Choroid plexus epithelial cell (primary cell): ENCODE results near the gene ENAM.

ENCODE experiments used
- DNase-seq: peaks from one replicate; pipeline ENCODE4 v3.0.0-alpha.2; 2010; ENCODE audit warnings: low read depth
- H3K4me3 ChIP-seq: 2 replicates; pipeline ENCODE4 v1.5.1; 2011; ENCODE audit warnings: low read depth, mild to moderate bottlenecking, control low read depth, low read length, moderate library complexity
- TF ChIP-seq, protein P1 (sequence below): conservative IDR thresholded peaks from 2 replicates; pipeline ENCODE4 v1.5.1; 2011; ENCODE audit warnings: low read depth, mild to moderate bottlenecking, control low read depth, inconsistent platforms, low read length, moderate library complexity

The ENAM gene, protein sequence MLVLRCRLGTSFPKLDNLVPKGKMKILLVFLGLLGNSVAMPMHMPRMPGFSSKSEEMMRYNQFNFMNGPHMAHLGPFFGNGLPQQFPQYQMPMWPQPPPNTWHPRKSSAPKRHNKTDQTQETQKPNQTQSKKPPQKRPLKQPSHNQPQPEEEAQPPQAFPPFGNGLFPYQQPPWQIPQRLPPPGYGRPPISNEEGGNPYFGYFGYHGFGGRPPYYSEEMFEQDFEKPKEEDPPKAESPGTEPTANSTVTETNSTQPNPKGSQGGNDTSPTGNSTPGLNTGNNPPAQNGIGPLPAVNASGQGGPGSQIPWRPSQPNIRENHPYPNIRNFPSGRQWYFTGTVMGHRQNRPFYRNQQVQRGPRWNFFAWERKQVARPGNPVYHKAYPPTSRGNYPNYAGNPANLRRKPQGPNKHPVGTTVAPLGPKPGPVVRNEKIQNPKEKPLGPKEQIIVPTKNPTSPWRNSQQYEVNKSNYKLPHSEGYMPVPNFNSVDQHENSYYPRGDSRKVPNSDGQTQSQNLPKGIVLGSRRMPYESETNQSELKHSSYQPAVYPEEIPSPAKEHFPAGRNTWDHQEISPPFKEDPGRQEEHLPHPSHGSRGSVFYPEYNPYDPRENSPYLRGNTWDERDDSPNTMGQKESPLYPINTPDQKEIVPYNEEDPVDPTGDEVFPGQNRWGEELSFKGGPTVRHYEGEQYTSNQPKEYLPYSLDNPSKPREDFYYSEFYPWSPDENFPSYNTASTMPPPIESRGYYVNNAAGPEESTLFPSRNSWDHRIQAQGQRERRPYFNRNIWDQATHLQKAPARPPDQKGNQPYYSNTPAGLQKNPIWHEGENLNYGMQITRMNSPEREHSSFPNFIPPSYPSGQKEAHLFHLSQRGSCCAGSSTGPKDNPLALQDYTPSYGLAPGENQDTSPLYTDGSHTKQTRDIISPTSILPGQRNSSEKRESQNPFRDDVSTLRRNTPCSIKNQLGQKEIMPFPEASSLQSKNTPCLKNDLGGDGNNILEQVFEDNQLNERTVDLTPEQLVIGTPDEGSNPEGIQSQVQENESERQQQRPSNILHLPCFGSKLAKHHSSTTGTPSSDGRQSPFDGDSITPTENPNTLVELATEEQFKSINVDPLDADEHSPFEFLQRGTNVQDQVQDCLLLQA

DNA sequence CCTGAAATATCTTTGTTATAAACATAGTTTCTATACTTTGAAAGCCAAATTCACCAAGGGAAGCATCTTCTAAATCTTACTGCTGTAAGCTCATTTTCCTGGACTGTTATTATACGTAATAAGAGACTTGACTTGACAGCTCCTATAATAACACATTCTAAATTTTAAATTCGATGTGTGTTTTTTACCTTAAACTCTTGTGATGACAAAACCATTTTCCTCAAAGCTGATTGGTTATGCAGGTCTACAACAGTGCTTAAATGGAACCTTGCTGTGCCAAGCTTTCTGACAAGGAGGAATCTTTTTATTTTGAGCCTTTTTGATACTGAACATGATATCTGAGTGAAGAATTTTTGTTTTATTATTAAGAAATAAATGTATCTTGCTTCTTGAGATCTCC, at the start of gene ENAM:
ENAM (plus strand) TSS at position 301 of the 400 bp plus-strand sequence. CDS start 757 bp downstream, outside the sequence.
- no peak within 1 kb of the TSS for H3K4me3 ChIP-seq
- TF ChIP-seq, protein P1, sequence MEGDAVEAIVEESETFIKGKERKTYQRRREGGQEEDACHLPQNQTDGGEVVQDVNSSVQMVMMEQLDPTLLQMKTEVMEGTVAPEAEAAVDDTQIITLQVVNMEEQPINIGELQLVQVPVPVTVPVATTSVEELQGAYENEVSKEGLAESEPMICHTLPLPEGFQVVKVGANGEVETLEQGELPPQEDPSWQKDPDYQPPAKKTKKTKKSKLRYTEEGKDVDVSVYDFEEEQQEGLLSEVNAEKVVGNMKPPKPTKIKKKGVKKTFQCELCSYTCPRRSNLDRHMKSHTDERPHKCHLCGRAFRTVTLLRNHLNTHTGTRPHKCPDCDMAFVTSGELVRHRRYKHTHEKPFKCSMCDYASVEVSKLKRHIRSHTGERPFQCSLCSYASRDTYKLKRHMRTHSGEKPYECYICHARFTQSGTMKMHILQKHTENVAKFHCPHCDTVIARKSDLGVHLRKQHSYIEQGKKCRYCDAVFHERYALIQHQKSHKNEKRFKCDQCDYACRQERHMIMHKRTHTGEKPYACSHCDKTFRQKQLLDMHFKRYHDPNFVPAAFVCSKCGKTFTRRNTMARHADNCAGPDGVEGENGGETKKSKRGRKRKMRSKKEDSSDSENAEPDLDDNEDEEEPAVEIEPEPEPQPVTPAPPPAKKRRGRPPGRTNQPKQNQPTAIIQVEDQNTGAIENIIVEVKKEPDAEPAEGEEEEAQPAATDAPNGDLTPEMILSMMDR, result no peak
- no peak for DNase-seq

DNA sequence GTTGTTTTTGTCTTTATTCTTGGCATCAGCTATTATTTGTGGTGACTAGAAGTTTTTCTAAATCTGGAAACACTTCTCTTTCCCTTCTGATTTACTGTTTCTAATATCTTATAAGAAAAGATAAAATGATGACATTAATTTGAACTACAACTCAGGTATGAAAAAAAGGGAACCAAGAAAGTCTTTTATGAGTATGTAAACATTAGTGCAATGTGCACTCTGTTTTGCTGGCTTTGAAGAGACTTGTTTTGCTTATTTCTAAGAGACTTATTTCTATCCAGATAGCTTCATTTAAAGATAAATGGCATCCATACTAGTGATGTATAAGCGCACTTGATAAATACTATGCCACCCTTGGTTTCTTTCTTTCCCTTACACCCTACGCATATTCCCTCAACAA, 46.6 kb upstream of the ENAM start:
- TF ChIP-seq, protein P1, result no peak
- H3K4me3 ChIP-seq, result no peak overlapping the region
- no peak for DNase-seq

DNA sequence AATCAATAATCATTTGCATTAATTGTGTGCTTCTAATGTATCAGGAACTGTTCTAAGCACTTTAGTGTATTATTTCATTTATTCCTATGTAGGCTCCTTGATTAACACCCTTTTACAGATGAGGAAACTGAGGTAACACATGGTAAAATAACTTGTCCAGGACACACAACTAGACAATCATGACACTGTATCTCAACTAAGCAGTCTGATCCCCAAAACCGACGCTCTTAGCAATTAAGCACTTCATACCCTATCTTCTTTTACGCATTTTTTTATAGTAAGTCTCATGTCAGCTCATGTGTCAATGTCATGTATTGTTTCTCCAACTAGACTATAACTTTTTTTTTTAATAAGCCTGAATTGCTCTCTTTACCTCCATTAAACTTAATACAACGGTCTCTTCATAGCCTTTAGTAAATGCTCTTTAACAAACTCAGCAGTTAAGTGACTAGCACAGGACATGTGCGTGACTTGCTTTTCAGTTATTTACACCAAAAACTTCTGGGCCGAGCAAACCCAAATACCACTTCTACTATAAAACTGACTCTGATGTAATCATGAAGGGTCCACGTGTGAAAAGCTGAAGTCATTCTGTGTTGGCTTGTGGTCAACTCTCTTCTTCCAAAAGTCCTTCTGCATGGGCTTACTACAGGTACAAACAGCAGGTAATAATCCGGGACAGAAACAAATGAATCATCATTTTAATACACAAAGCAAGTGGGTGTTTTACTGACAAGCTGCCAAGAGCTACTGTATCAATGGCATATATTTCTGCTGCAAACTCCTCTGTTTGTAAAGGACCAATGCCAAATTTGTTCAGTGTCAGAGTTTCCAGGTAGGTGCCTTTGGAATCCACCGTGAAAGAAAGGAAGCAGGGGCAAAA, 44.4 kb upstream of the ENAM start:
- DNase-seq, result no peak
- TF ChIP-seq, protein P1, result no peak
- H3K4me3 ChIP-seq, result no peak overlapping the region

DNA sequence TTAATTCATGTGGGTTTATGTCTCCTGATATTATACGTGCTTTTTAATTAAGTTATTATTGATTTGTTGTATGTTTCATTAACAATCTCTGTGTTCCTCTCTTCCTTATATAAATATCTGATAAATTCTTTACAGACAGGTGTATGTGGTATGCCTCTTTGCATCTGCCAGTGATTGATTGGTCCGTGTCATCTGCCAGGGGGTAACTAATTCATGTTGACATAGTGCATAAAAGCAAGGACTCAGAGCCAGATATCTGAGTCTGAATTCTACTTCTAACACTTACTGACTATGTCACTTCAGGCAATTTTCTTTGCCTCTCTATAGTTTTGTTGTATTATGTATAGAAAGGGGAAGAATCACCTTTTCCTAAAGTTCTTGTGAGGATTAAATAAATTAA, 41.7 kb upstream of the ENAM start:
- DNase-seq, result no peak
- H3K4me3 ChIP-seq, result no peak overlapping the region
- TF ChIP-seq, protein P1, result no peak

DNA sequence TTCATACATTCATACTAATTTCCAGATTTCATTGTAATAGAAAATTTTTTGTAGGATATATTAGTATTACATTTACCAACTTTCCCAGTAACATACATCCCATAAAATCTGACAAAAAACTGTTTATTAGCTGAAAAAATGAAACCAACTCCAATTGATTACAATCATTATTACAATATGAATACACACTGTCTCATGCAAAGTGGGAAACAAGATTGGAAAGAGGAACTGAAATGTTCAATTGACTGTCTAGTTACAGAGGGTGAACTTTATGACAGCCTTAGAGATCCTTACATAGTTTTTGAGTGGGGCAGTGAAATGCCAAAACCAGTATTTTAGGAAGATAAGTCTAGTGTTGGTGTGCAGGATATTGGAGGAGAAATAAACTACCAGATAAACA, 38.8 kb upstream of the ENAM start:
- no peak for DNase-seq
- TF ChIP-seq, protein P1, result no peak
- H3K4me3 ChIP-seq, result no peak overlapping the region

DNA sequence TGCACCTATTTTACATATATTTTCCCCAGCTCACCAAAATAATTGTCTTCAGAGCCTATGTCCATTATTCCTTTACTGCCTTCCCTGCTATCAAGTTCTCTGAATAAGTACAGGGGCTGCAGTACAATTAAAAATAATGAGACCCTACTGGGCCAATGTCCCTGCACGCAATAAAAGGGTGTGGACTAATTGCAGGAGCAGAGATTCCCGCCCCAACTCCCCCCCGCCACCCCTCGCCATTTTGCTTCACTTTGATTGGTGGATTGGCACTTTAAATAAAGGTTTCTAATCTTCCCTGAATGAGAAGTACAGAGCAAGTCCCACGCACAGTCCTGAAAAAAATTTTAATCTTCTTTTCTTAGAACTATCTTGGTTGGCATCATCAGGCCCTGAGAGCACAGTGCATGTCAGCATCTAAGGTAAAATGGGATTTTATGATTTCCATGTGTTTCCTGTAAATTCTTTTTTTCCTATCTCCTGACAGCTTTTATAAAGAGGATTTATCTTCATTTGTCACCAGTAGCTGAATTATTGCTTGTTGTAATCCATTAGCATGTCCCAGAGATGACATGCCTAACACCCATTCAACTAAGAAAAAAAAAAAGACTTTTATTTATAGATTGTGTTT, 36.5 kb upstream of the ENAM start, which contains the start of gene AMBN:
AMBN (plus strand) TSS at position 302 of the 628 bp plus-strand sequence; CDS start at position 405, 103 bp downstream.
- TF ChIP-seq, protein P1, result no peak
- no peak for DNase-seq
- no peak within 1 kb of the TSS for H3K4me3 ChIP-seq
